HCT116 (cell line): Measurements from ENCODE around the gene CTNNA1. TPM values are rescaled to one million over a fixed set of nuclear protein-coding genes. Genes with fewer than 3 reads are reported as not detected.

Experiments used
- ATAC-seq: fragments of 200-7000 bp; cut with Tn5 transposase; 2 replicates; pipeline ENCODE4 v1.9.1; 2020; ENCODE audit warnings: mild to moderate bottlenecking, moderate library complexity
- BruUV-seq: library from RNA; stranded (reverse); fragments of 400-500 nt; replicated peaks from 2 replicates; lab custom pipeline; 2021; lab: Mats Ljungman, UMichigan
- CTCF ChIA-PET: fragments of 300-600 bp; sonication (Branson Sonifier 250); formaldehyde crosslinking; loops from one replicate; lab custom pipeline; 2021; ENCODE audit warnings: antibody characterized with exemption; lab: Charles Lee
- POLR2A ChIA-PET: fragments of 300-600, 350-600 bp; sonication (Branson Sonifier 250); formaldehyde crosslinking; loops from one replicate; lab custom pipeline; 2021; ENCODE audit warnings: antibody characterized with exemption; lab: Charles Lee
- RAD21 ChIA-PET, 2 experiments: fragments of 300-600 bp; sonication (Branson Sonifier 250); formaldehyde crosslinking; loops; one replicate each; lab custom pipeline; 2023; ENCODE audit warnings: low total read pairs in 2 of 2; ENCODE audit not compliant: uncharacterized antibody in 2 of 2, unreplicated experiment in 2 of 2, low non-redundant PET in 1 of 2; lab: Charles Lee
- DNase-seq: peaks from one replicate; pipeline ENCODE4 v3.0.0-alpha.2; 2010; ENCODE audit warnings: low read depth, low spot score
- H2AFZ ChIP-seq: fragments of 200-600 bp; shearing (Covaris generic), sonication (generic); 2 replicates; pipeline ENCODE4 v1.6.1; 2017; ENCODE audit warnings: low read depth, mixed run types, mixed read lengths, antibody characterized with exemption, low read length; ENCODE audit not compliant: poor library complexity, severe bottlenecking
- H3K27ac ChIP-seq: 2 replicates; pipeline ENCODE4 v1.5.1; 2012; ENCODE audit warnings: low read depth, low read length
- H3K27me3 ChIP-seq: fragments of 200-600 bp; sonication (generic); 2 replicates; pipeline ENCODE4 v1.6.1; 2016; ENCODE audit warnings: mixed run types, low read length, mixed read lengths; ENCODE audit not compliant: insufficient read depth
- H3K36me3 ChIP-seq, 2 experiments: fragments of 200-500 bp in 1 of 2; fragments of 200-600 bp in 1 of 2; sonication (Bioruptor generic) in 1 of 2; sonication (generic) in 1 of 2; 2 replicates each; pipeline versions ENCODE4 v1.5.1 to v1.6.1; 2014 to 2016; ENCODE audit warnings: low read length in 2 of 2, inconsistent platforms in 1 of 2, mixed read lengths in 1 of 2, mixed run types in 1 of 2; ENCODE audit not compliant: insufficient read depth in 2 of 2, control insufficient read depth in 1 of 2
- H3K4me1 ChIP-seq, 2 experiments: fragments of 200-600 bp in 1 of 2; sonication (generic) in 1 of 2; 2 replicates each; pipeline versions ENCODE4 v1.5.1 to v1.6.1; 2012 to 2017; ENCODE audit warnings: low read length in 2 of 2, inconsistent platforms in 1 of 2, mild to moderate bottlenecking in 1 of 2, mixed read lengths in 1 of 2, mixed run types in 1 of 2, moderate library complexity in 1 of 2; ENCODE audit not compliant: insufficient read depth in 2 of 2, control insufficient read depth in 1 of 2
- H3K4me2 ChIP-seq: fragments of 200-600 bp; sonication (generic); 2 replicates; pipeline ENCODE4 v1.6.1; 2017; ENCODE audit warnings: mixed run types, low read length, mixed read lengths
- H3K4me3 ChIP-seq, 2 experiments: fragments of 200-600 bp in 1 of 2; sonication (generic) in 1 of 2; replicated peaks in 1 of 2; 2 replicates each; pipeline ENCODE4 v1.5.1; 2011 to 2016; ENCODE audit warnings: low read length in 2 of 2, control low read depth in 1 of 2, low read depth in 1 of 2, mild to moderate bottlenecking in 1 of 2, mixed read lengths in 1 of 2, mixed run types in 1 of 2
- H3K79me2 ChIP-seq: fragments of 200-600 bp; sonication (generic); 2 replicates; pipeline ENCODE4 v1.6.1; 2017; ENCODE audit warnings: mild to moderate bottlenecking, mixed run types, low read length, moderate library complexity, mixed read lengths; ENCODE audit not compliant: insufficient read depth
- H3K9ac ChIP-seq: fragments of 200-600 bp; sonication (generic); 2 replicates; pipeline ENCODE4 v1.6.1; 2016; ENCODE audit warnings: low read length, mixed read lengths
- H3K9me2 ChIP-seq: fragments of 200-600 bp; sonication (generic), shearing (Covaris generic); 2 replicates; pipeline ENCODE4 v1.6.1; 2017; ENCODE audit warnings: mixed run types, mild to moderate bottlenecking, moderate library complexity; ENCODE audit not compliant: insufficient read depth
- H3K9me3 ChIP-seq, 2 experiments: fragments of 200-500 bp in 1 of 2; fragments of 200-600 bp in 1 of 2; sonication (Bioruptor generic) in 1 of 2; sonication (generic) in 1 of 2; 2 replicates each; pipeline ENCODE4 v1.6.1; 2014 to 2017; ENCODE audit warnings: low read length in 2 of 2, mixed read lengths in 2 of 2, inconsistent platforms in 1 of 2, low read depth in 1 of 2, mild to moderate bottlenecking in 1 of 2, mixed run types in 1 of 2, moderate library complexity in 1 of 2; ENCODE audit not compliant: control insufficient read depth in 1 of 2, insufficient read depth in 1 of 2
- H4K20me1 ChIP-seq: fragments of 200-600 bp; sonication (generic), shearing (Covaris generic); 2 replicates; pipeline ENCODE4 v1.6.1; 2017; ENCODE audit warnings: mixed run types, mild to moderate bottlenecking, moderate library complexity; ENCODE audit not compliant: insufficient read depth
- ELF1 ChIP-seq: IDR thresholded peaks from 2 replicates; pipeline ENCODE4 v1.6.1; 2012; ENCODE audit warnings: low read depth, borderline replicate concordance
- EZH2phosphoT487 ChIP-seq: fragments of 200-600 bp; IDR thresholded peaks from 2 replicates; pipeline ENCODE4 v1.6.1; 2018; ENCODE audit warnings: antibody characterized with exemption, borderline replicate concordance
- FOSL1 ChIP-seq: IDR thresholded peaks from 2 replicates; pipeline ENCODE4 v1.6.1; 2012; ENCODE audit warnings: low read depth
- JUND ChIP-seq: IDR thresholded peaks from 2 replicates; pipeline ENCODE4 v1.6.1; 2012
- POLR2A ChIP-seq: IDR thresholded peaks from 2 replicates; pipeline ENCODE4 v1.7.0; 2011; ENCODE audit warnings: borderline replicate concordance; ENCODE audit not compliant: insufficient read depth, insufficient read length; ENCODE audit errors: extremely low read depth
- POLR2AphosphoS5 ChIP-seq: IDR thresholded peaks from 2 replicates; pipeline ENCODE4 v1.6.1; 2011; ENCODE audit warnings: mild to moderate bottlenecking, low read depth, low read length, moderate library complexity
- RAD21 ChIP-seq: IDR thresholded peaks from 2 replicates; pipeline ENCODE4 v1.6.1; 2012; ENCODE audit warnings: low read depth, mild to moderate bottlenecking
- SIN3A ChIP-seq: IDR thresholded peaks from 2 replicates; pipeline ENCODE4 v1.6.1; 2012; ENCODE audit warnings: low read depth
- SRF ChIP-seq: IDR thresholded peaks from 2 replicates; pipeline ENCODE4 v1.6.1; 2012; ENCODE audit warnings: low read depth
- TCF7L2 ChIP-seq: IDR thresholded peaks from 2 replicates; pipeline ENCODE4 v1.7.0; 2011; ENCODE audit warnings: borderline replicate concordance, inconsistent platforms; ENCODE audit not compliant: insufficient read depth, insufficient read length; ENCODE audit errors: extremely low read depth
- ZBTB33 ChIP-seq: IDR thresholded peaks from 2 replicates; pipeline ENCODE4 v1.6.1; 2011; ENCODE audit warnings: mild to moderate bottlenecking, low read length, moderate library complexity; ENCODE audit not compliant: insufficient replicate concordance; ENCODE audit errors: extremely low read depth
- ZFX ChIP-seq: fragments of 450-650 bp; IDR thresholded peaks from 2 replicates; pipeline ENCODE4 v1.6.1; 2017
- ZNF274 ChIP-seq: fragments of 200-500 bp; sonication (Bioruptor generic); IDR thresholded peaks from 2 replicates; pipeline ENCODE4 v1.6.1; 2014; ENCODE audit warnings: mild to moderate bottlenecking, low read depth, low read length, inconsistent platforms
- intact Hi-C: fragments of 100-400 bp; cut with micrococcal nuclease; formaldehyde crosslinking; loops from 2 replicates; pipeline ENCODE4 v1.10.0; 2022
- total RNA-seq: library from RNA; stranded (reverse); gene quantifications from one replicate; pipeline ENCODE4 v1.2.1, GENCODE V29; 2021; ENCODE audit not compliant: unreplicated experiment
- TF ChIP-seq, protein P1 (sequence below), 3 experiments: fragments of 200-600 bp in 1 of 3; sonication (generic) in 1 of 3; IDR thresholded peaks in 2 of 3; conservative IDR thresholded peaks in 1 of 3; 2 replicates each; pipeline ENCODE4 v1.5.1; 2012 to 2017; ENCODE audit warnings: low read depth in 2 of 3, low read length in 2 of 3, antibody characterized with exemption in 1 of 3, borderline replicate concordance in 1 of 3, control low read depth in 1 of 3, mild to moderate bottlenecking in 1 of 3, mixed read lengths in 1 of 3, mixed run types in 1 of 3, moderate library complexity in 1 of 3; ENCODE audit not compliant: insufficient read depth in 1 of 3

Gene CTNNA1
- total RNA-seq, 1 experiment from 2014 or later, result 313 TPM

GRCh38 chr5:138709202-138709601 is 44.0 kb upstream of the CTNNA1 start:
- Histone ChIP-seq H3K4me1 (peaks cover 0 to 7% of the 10 kb centered on the region in 2 experiments; a peak in 1 of 4 replicates), H4K20me1 (no peaks in the 10 kb centered on the region), H2AFZ (no peak overlapping the region), H3K9ac (no peak overlapping the region), H3K36me3 (no peaks in the 10 kb centered on the region), H3K79me2 (no peaks in the 10 kb centered on the region), H3K9me3 (no peaks in the 10 kb centered on the region), H3K27me3 (no peaks in the 10 kb centered on the region), H3K4me3 (no peak overlapping the region), H3K4me2 (no peak overlapping the region), H3K9me2 (no peaks in the 10 kb centered on the region), H3K27ac (no peak overlapping the region)
- intact Hi-C loops, result no loop called here
- ChIA-PET POLR2A (no interaction called here), CTCF (no interaction called here), RAD21 (no interaction called here)
- DNase-seq, result no peak
- no TSS peak for BruUV-seq
- ATAC-seq, result no peak
- TF ChIP-seq RAD21 (no peak), SRF (no peak), TCF7L2 (no peak), ZBTB33 (no peak), POLR2A (no peak), JUND (no peak), ZNF274 (no peak)

- Histone ChIP-seq H3K9ac (no peak overlapping the region), H4K20me1 (no peaks in the 10 kb centered on the region), H2AFZ (no peak overlapping the region), H3K4me1 (peaks cover 5 to 19% of the 10 kb centered on the region in 2 experiments), H3K9me3 (no peaks in the 10 kb centered on the region), H3K27ac (no peak overlapping the region), H3K4me2 (no peak overlapping the region), H3K9me2 (no peaks in the 10 kb centered on the region), H3K4me3 (no peak overlapping the region), H3K27me3 (no peaks in the 10 kb centered on the region), H3K36me3 (no peaks in the 10 kb centered on the region), H3K79me2 (no peaks in the 10 kb centered on the region)
- POLR2A ChIA-PET, result no interaction called here
- CTCF ChIA-PET, result interaction anchor here (0.7 kb wide), 1 partner anchor 8 kb away, joined by 3 read pairs; no protein-coding TSS in a partner anchor
- no peak for ATAC-seq
- TF ChIP-seq POLR2AphosphoS5 (no peak), SIN3A (no peak), ZFX (no peak), TCF7L2 (no peak), RAD21 (no peak), POLR2A (no peak), FOSL1 (no peak), EZH2phosphoT487 (no peak), ELF1 (no peak), JUND (no peak)
- TF ChIP-seq, protein P1, sequence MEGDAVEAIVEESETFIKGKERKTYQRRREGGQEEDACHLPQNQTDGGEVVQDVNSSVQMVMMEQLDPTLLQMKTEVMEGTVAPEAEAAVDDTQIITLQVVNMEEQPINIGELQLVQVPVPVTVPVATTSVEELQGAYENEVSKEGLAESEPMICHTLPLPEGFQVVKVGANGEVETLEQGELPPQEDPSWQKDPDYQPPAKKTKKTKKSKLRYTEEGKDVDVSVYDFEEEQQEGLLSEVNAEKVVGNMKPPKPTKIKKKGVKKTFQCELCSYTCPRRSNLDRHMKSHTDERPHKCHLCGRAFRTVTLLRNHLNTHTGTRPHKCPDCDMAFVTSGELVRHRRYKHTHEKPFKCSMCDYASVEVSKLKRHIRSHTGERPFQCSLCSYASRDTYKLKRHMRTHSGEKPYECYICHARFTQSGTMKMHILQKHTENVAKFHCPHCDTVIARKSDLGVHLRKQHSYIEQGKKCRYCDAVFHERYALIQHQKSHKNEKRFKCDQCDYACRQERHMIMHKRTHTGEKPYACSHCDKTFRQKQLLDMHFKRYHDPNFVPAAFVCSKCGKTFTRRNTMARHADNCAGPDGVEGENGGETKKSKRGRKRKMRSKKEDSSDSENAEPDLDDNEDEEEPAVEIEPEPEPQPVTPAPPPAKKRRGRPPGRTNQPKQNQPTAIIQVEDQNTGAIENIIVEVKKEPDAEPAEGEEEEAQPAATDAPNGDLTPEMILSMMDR (IDR thresholded peaks at IDR 0.05 in 2 of 3, conservative IDR thresholded peaks at IDR 0.05 in 1 of 3; ENCODE audit: borderline replicate concordance in 1 of 3, insufficient read depth in 1 of 3, low read depth in 2 of 3, low read length in 2 of 3), result no peak
- no peak for DNase-seq
- RAD21 ChIA-PET, result no interaction called here
- intact Hi-C loops, result no loop called here
- no TSS peak for BruUV-seq
Measured at GRCh38 chr5:138711087-138711486, 42.1 kb upstream of the CTNNA1 start.
